Measurements from ENCODE around the gene TRIP10. TPM values are rescaled to one million over a fixed set of nuclear protein-coding genes. Genes with fewer than 3 reads are reported as not detected.

Gene TRIP10
- total and polyA plus RNA-seq, 2 donors (not counting 1 experiment from before 2014, with no cell fraction given) = 32.3 to 35.3 TPM

DNA sequence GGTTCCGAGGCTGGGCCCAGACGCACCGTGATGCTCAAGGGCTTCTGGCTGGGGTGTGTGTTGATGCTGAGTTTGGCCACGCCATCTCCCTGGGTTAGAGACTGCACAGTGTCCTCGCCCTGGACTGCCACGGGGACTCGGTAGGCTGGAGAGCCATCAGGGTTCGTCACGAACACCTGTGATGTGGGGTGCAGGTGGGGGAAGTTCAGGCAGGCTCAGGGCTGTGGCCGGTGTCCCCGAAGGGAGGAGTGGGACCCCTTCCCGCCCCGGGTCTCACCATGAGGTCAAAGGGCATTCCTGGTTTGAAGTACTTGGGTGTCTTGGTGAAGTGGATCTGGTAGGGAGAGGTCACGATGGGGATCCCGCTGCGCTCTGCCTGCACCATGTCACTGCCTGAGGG, 27.2 kb upstream of the TRIP10 start:
- Histone ChIP-seq H3K4me3 (replicated peaks in 1 of 4; ENCODE audit: control extremely low read depth in 1 of 4, insufficient read depth in 1 of 4, low read depth in 3 of 4, low read length in 4 of 4) (no peak overlapping the region), H3K4me1 (ENCODE audit: control insufficient read depth, extremely low read depth, insufficient read depth, low read length) (no peaks in the 10 kb centered on the region), H4K20me1 (ENCODE audit: control insufficient read depth, extremely low read depth, insufficient read depth, low read length) (no peaks in the 10 kb centered on the region), H3K79me2 (ENCODE audit: control insufficient read depth, insufficient read depth, low read length) (no peaks in the 10 kb centered on the region), H3K4me2 (ENCODE audit: extremely low read depth, insufficient read depth, low read length) (no peak overlapping the region), H3K27ac (ENCODE audit: insufficient read depth, low read length) (no peak overlapping the region), H2AFZ (ENCODE audit: low read length) (no peak overlapping the region), H3K9me3 (ENCODE audit: control insufficient read depth, insufficient read depth, low read depth, low read length) (no peaks in the 10 kb centered on the region), H3K9ac (ENCODE audit: insufficient read depth, low read length) (no peak overlapping the region), H3K36me3 (ENCODE audit: control insufficient read depth, insufficient read depth, low read length) (no peaks in the 10 kb centered on the region), H3K27me3 (ENCODE audit: control insufficient read depth, insufficient read depth, low read length) (no peaks in the 10 kb centered on the region)
- no peak for DNase-seq (ENCODE audit: low read depth in 2 of 2)
- TF ChIP-seq, protein P1, sequence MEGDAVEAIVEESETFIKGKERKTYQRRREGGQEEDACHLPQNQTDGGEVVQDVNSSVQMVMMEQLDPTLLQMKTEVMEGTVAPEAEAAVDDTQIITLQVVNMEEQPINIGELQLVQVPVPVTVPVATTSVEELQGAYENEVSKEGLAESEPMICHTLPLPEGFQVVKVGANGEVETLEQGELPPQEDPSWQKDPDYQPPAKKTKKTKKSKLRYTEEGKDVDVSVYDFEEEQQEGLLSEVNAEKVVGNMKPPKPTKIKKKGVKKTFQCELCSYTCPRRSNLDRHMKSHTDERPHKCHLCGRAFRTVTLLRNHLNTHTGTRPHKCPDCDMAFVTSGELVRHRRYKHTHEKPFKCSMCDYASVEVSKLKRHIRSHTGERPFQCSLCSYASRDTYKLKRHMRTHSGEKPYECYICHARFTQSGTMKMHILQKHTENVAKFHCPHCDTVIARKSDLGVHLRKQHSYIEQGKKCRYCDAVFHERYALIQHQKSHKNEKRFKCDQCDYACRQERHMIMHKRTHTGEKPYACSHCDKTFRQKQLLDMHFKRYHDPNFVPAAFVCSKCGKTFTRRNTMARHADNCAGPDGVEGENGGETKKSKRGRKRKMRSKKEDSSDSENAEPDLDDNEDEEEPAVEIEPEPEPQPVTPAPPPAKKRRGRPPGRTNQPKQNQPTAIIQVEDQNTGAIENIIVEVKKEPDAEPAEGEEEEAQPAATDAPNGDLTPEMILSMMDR (conservative IDR thresholded peaks at IDR 0.05 in 1 of 2, IDR thresholded peaks at IDR 0.05 in 1 of 2; ENCODE audit: low read depth in 1 of 2, low read length in 2 of 2) = no peak
- no peak for TF ChIP-seq EZH2 (IDR thresholded peaks at IDR 0.05; ENCODE audit: low read length, missing control alignments)

DNA sequence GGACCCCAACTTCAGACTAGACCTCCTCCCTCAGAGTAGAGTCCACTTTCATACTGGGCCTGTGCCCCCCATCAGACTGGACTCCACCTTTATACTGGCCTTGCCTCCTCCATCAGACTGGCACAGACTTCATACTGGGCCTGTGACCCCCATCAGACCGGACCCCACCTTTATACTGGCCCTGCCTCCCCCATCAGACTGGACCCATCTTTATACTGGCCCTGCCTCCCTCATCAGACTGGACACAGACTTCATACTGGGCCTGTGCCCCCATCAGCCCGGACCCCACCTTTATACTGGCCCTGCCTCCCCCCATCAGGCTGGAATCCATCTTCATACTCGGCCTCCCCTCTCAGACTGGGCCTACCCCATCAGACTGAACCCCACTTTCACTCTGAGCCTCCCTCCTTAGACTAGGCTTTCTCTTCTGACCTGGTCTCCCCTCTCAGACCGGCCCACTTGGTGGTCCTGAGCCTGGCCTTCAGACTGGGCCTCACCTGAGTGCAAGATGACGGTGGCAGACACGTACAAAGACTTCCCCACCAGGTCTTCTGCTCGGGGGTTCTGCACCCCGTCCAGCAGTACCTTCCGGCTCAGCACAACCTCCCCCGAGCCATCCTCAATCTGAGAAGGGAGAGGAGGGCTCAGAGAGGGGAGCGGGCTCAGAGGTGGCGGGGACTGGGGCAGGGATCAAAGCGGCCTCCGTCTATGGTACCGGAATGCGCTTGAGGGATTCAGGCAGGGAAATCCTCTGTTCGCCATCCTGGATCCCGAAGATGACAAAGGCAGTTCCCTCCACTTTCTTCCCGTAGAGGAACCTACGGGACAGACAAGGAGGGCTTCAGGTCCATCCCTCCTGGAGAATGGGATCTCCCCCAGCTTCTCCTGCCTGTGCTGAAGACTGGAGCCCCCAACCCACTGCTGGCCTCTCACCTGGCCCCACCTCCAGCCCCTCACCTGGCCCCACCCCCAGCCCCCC, 26.5 kb upstream of the TRIP10 start:
- no peaks in the 10 kb centered on the region for H4K20me1 ChIP-seq (ENCODE audit: control insufficient read depth, extremely low read depth, insufficient read depth, low read length)
- no peak overlapping the region for H3K4me2 ChIP-seq (ENCODE audit: extremely low read depth, insufficient read depth, low read length)
- no peak for DNase-seq (ENCODE audit: low read depth in 2 of 2)
- H3K36me3 ChIP-seq (ENCODE audit: control insufficient read depth, insufficient read depth, low read length) = no peaks in the 10 kb centered on the region
- TF ChIP-seq, protein P1 (conservative IDR thresholded peaks at IDR 0.05 in 1 of 2, IDR thresholded peaks at IDR 0.05 in 1 of 2; ENCODE audit: low read depth in 1 of 2, low read length in 2 of 2) = no peak
- no peak for TF ChIP-seq EZH2 (IDR thresholded peaks at IDR 0.05; ENCODE audit: low read length, missing control alignments)
- H3K79me2 ChIP-seq (ENCODE audit: control insufficient read depth, insufficient read depth, low read length) = no peaks in the 10 kb centered on the region
- H3K27ac ChIP-seq (ENCODE audit: insufficient read depth, low read length) = no peak overlapping the region
- no peak overlapping the region for H2AFZ ChIP-seq (ENCODE audit: low read length)
- H3K9ac ChIP-seq (ENCODE audit: insufficient read depth, low read length) = no peak overlapping the region
- no peaks in the 10 kb centered on the region for H3K4me1 ChIP-seq (ENCODE audit: control insufficient read depth, extremely low read depth, insufficient read depth, low read length)
- no peak overlapping the region for H3K4me3 ChIP-seq (replicated peaks in 1 of 4; ENCODE audit: control extremely low read depth in 1 of 4, insufficient read depth in 1 of 4, low read depth in 3 of 4, low read length in 4 of 4)
- no peaks in the 10 kb centered on the region for H3K9me3 ChIP-seq (ENCODE audit: control insufficient read depth, insufficient read depth, low read depth, low read length)
- no peaks in the 10 kb centered on the region for H3K27me3 ChIP-seq (ENCODE audit: control insufficient read depth, insufficient read depth, low read length)

DNA sequence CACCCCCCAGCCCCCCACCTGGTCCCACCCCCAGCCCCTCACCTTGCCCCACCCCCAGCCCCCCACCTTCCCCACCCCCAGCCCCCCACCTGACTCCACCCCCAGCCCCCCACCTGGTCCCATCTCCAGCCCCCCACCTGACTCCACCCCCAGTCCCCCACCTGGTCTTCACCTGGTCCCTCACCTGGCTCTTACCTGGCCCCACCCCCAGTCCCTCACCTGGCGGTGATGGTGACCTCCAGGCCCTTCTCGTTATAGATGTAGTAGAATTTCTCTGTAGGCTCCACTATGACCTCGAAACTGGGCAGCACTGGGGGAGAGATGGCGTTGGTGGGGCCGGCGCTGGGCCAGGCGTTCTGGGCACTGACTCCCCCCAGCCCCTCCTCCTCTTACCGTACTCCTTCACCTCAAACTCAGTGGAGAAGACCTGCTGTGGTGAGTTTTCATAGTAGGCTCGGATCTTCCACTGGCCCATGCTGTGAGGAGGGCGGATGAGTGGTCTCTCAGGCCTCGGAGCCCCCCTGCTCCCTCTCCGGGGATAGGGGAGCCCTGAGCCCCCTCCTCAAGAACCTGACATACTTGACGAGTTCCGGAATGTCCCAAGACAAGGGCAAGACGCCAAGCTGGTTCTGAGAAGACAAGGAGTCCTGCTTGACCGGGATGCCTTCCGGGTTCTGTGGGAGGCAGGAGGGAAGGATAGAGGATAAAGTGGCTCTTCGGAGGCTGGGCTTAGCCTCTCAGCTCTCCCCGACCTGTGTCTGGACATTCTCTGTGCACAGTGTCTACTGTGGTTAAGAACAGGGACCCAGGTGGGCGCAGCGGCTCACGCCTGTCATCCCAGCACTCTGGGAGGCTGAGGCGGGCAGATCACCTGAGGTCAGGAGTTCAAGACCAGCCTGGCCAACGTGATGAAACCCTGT, 25.4 kb upstream of the TRIP10 start:
- H3K4me3 ChIP-seq (replicated peaks in 1 of 4; ENCODE audit: control extremely low read depth in 1 of 4, insufficient read depth in 1 of 4, low read depth in 3 of 4, low read length in 4 of 4) = no peak overlapping the region
- H3K9me3 ChIP-seq (ENCODE audit: control insufficient read depth, insufficient read depth, low read depth, low read length) = no peaks in the 10 kb centered on the region
- H3K36me3 ChIP-seq (ENCODE audit: control insufficient read depth, insufficient read depth, low read length) = no peaks in the 10 kb centered on the region
- no peak overlapping the region for H2AFZ ChIP-seq (ENCODE audit: low read length)
- H4K20me1 ChIP-seq (ENCODE audit: control insufficient read depth, extremely low read depth, insufficient read depth, low read length) = no peaks in the 10 kb centered on the region
- no peaks in the 10 kb centered on the region for H3K79me2 ChIP-seq (ENCODE audit: control insufficient read depth, insufficient read depth, low read length)
- no peaks in the 10 kb centered on the region for H3K27me3 ChIP-seq (ENCODE audit: control insufficient read depth, insufficient read depth, low read length)
- no peak overlapping the region for H3K4me2 ChIP-seq (ENCODE audit: extremely low read depth, insufficient read depth, low read length)
- no peak overlapping the region for H3K9ac ChIP-seq (ENCODE audit: insufficient read depth, low read length)
- no peak overlapping the region for H3K27ac ChIP-seq (ENCODE audit: insufficient read depth, low read length)
- no peak for TF ChIP-seq EZH2 (IDR thresholded peaks at IDR 0.05; ENCODE audit: low read length, missing control alignments)
- TF ChIP-seq, protein P1 (conservative IDR thresholded peaks at IDR 0.05 in 1 of 2, IDR thresholded peaks at IDR 0.05 in 1 of 2; ENCODE audit: low read depth in 1 of 2, low read length in 2 of 2) = no peak
- DNase-seq (ENCODE audit: low read depth in 2 of 2) = no peak
- H3K4me1 ChIP-seq (ENCODE audit: control insufficient read depth, extremely low read depth, insufficient read depth, low read length) = no peaks in the 10 kb centered on the region

Data from fibroblast of lung (primary cell).